ENCODE data around the gene PICK1.

GRCh38 chr22:38051900-38052862 lies 5.0 kb upstream of the PICK1 start:
- TF ChIP-seq CTCF (IDR thresholded peaks at IDR 0.05) (peak; percentile 80 to 87), POLR2A (IDR thresholded peaks at IDR 0.05) (no peak)
